A549 (cell line): ENCODE data around the gene FILIP1L. TPM values are rescaled to one million over a fixed set of nuclear protein-coding genes. Genes with fewer than 3 reads are reported as not detected.

Experiments used
- ATAC-seq, 2 experiments: fragments of 200-7000 bp in 1 of 2; fragments of >200 bp in 1 of 2; cut with Nextera tagmentation in 1 of 2; cut with Tn5 transposase in 1 of 2; 3 replicates each; pipeline versions ENCODE4 v1.8.0 to v1.9.1; 2018 to 2020; ENCODE audit warnings: mild to moderate bottlenecking in 1 of 2, moderate library complexity in 1 of 2
- CTCF ChIA-PET: fragments of 300-600 bp; sonication (Branson Sonifier 250); formaldehyde crosslinking; extraction: SDS; loops from one replicate; lab custom pipeline; 2021; ENCODE audit warnings: antibody characterized with exemption, inconsistent platforms; lab: Yijun Ruan, JAX
- POLR2A ChIA-PET: fragments of 350-600 bp; formaldehyde crosslinking; extraction: SDS; loops from one replicate; lab custom pipeline; 2021; ENCODE audit warnings: antibody characterized with exemption, inconsistent platforms; lab: Yijun Ruan, JAX
- DNase-seq, 2 experiments: peaks; one replicate each; pipeline versions ENCODE4 v3.0.0 to v3.0.0-alpha.2; 2011 to 2016; ENCODE audit warnings: low read depth in 1 of 2, low spot score in 1 of 2
- FAIRE-seq: peaks from 2 replicates; lab custom pipeline; 2011; peaks lifted over from hg19 to GRCh38; lab: Jason Lieb, UNC
- H3K27ac ChIP-seq, 2 experiments: fragments of >200 bp; sonication (Bioruptor Twin); formaldehyde crosslinking; 3 replicates each; pipeline ENCODE4 v1.5.1; 2016 to 2017
- H3K4me1 ChIP-seq: fragments of >200 bp; sonication (Bioruptor Twin); formaldehyde crosslinking; 3 replicates; pipeline ENCODE4 v1.6.1; 2016
- H3K4me2 ChIP-seq: fragments of >200 bp; sonication (Bioruptor Twin); formaldehyde crosslinking; 3 replicates; pipeline ENCODE4 v1.6.1; 2016
- H3K4me3 ChIP-seq: fragments of >200 bp; sonication (Bioruptor Twin); formaldehyde crosslinking; 3 replicates; pipeline ENCODE4 v1.5.1; 2016
- H3K9me3 ChIP-seq: fragments of >200 bp; sonication (Bioruptor Twin); formaldehyde crosslinking; 3 replicates; pipeline ENCODE4 v1.6.1; 2016
- BHLHE40 ChIP-seq: IDR thresholded peaks from 2 replicates; pipeline ENCODE4 v1.6.1; 2012; ENCODE audit warnings: low read depth, low read length, inconsistent platforms
- CBX2 ChIP-seq: fragments of 200-600 bp; sonication (generic); IDR thresholded peaks from 2 replicates; pipeline ENCODE4 v1.6.1; 2016; ENCODE audit warnings: low read depth, mild to moderate bottlenecking, borderline replicate concordance
- CEBPB ChIP-seq, 2 experiments: fragments of >200 bp in 1 of 2; sonication (Bioruptor Twin) in 1 of 2; formaldehyde crosslinking in 1 of 2; IDR thresholded peaks; 2 replicates each; pipeline ENCODE4 v1.6.1; 2012 to 2016
- CHD2 ChIP-seq: fragments of 150-350 bp; IDR thresholded peaks from 2 replicates; pipeline ENCODE4 v1.6.1; 2014; ENCODE audit warnings: low read length; ENCODE audit not compliant: partially characterized antibody
- FOSL2 ChIP-seq, 2 experiments: fragments of 450-650 bp in 1 of 2; fragments of >200 bp in 1 of 2; sonication (Bioruptor Twin) in 1 of 2; formaldehyde crosslinking; IDR thresholded peaks; 2 replicates each; pipeline versions ENCODE4 v1.5.0 to v1.6.1; 2016 to 2020; ENCODE audit warnings: mild to moderate bottlenecking in 1 of 2, moderate library complexity in 1 of 2
- FOXS1 ChIP-seq: fragments of 250-450 bp; sonication (Bioruptor Pico); IDR thresholded peaks from 2 replicates; pipeline ENCODE4 v1.5.0; 2020; ENCODE audit warnings: mild to moderate bottlenecking, moderate library complexity
- HDAC2 ChIP-seq: fragments of 200-600 bp; sonication (generic); IDR thresholded peaks from 2 replicates; pipeline ENCODE4 v1.6.1; 2016
- HES2 ChIP-seq: fragments of >200 bp; sonication (Bioruptor Twin); formaldehyde crosslinking; IDR thresholded peaks from 2 replicates; pipeline ENCODE4 v1.6.1; 2016
- HEYL ChIP-seq: fragments of 250-450 bp; sonication (Bioruptor Pico); IDR thresholded peaks from 2 replicates; pipeline ENCODE4 v1.8.0; 2021; ENCODE audit warnings: mild to moderate bottlenecking, moderate library complexity
- HOXB13 ChIP-seq: fragments of 250-450 bp; sonication (Bioruptor Pico); IDR thresholded peaks from 2 replicates; pipeline ENCODE4 v1.5.0; 2020; ENCODE audit warnings: low read depth, mild to moderate bottlenecking, moderate library complexity
- JUNB ChIP-seq: fragments of >200 bp; sonication (Bioruptor Twin); formaldehyde crosslinking; IDR thresholded peaks from 2 replicates; pipeline ENCODE4 v1.6.1; 2016
- KDM1A ChIP-seq: fragments of 200-600 bp; sonication (generic); IDR thresholded peaks from 2 replicates; pipeline ENCODE4 v1.6.1; 2016; ENCODE audit warnings: low read depth, mild to moderate bottlenecking
- KDM5A ChIP-seq: fragments of 200-600 bp; sonication (generic); IDR thresholded peaks from 2 replicates; pipeline ENCODE4 v1.6.1; 2016; ENCODE audit warnings: antibody characterized with exemption, mild to moderate bottlenecking
- NFE2L2 ChIP-seq: fragments of 150-350 bp; conservative IDR thresholded peaks from 2 replicates; pipeline ENCODE4 v1.6.1; 2014; ENCODE audit warnings: low read length
- NPAS2 ChIP-seq: fragments of 250-450 bp; sonication (Bioruptor Pico); IDR thresholded peaks from 2 replicates; pipeline ENCODE4 v1.8.0; 2022; ENCODE audit warnings: mild to moderate bottlenecking, moderate library complexity, borderline replicate concordance
- NR3C1 ChIP-seq: fragments of >200 bp; sonication (Bioruptor Twin); formaldehyde crosslinking; IDR thresholded peaks from 3 replicates; pipeline ENCODE4 v1.6.1; 2017
- RARB ChIP-seq: fragments of 250-450 bp; sonication (Bioruptor Pico); IDR thresholded peaks from 2 replicates; pipeline ENCODE4 v1.8.0; 2021; ENCODE audit warnings: mild to moderate bottlenecking, moderate library complexity
- RNF2 ChIP-seq: fragments of 200-600 bp; sonication (generic); IDR thresholded peaks from 2 replicates; pipeline ENCODE4 v1.6.1; 2016; ENCODE audit warnings: low read depth, mild to moderate bottlenecking, antibody characterized with exemption, moderate library complexity, borderline replicate concordance
- TFCP2L1 ChIP-seq: fragments of 250-450 bp; sonication (Bioruptor Pico); IDR thresholded peaks from 2 replicates; pipeline ENCODE4 v1.5.0; 2021; ENCODE audit warnings: mild to moderate bottlenecking
- TP53 ChIP-seq: fragments of 250-450 bp; sonication (Bioruptor Pico); IDR thresholded peaks from 2 replicates; pipeline ENCODE4 v1.5.0; 2021; ENCODE audit warnings: mild to moderate bottlenecking, moderate library complexity
- ZC3H11A ChIP-seq: fragments of 450-650 bp; IDR thresholded peaks from 2 replicates; pipeline ENCODE4 v1.6.1; 2014; ENCODE audit warnings: antibody characterized with exemption, mild to moderate bottlenecking
- ZNF302 ChIP-seq: fragments of 250-450 bp; sonication (Bioruptor Pico); IDR thresholded peaks from 2 replicates; pipeline ENCODE4 v1.9.0; 2021; ENCODE audit warnings: inconsistent platforms, mild to moderate bottlenecking, moderate library complexity
- ZSCAN20 ChIP-seq: fragments of 250-450 bp; sonication (Bioruptor Pico); IDR thresholded peaks from 2 replicates; pipeline ENCODE4 v1.8.0; 2022; ENCODE audit warnings: mild to moderate bottlenecking, moderate library complexity
- WGBS: methylation state at CpG from one replicate; pipeline ENCODE4 v1.1.6; 2017; ENCODE audit errors: missing lambda C conversion rate; 5-methylcytosine and 5-hydroxymethylcytosine counted together
- polyA plus RNA-seq, 4 experiments: library from polyadenylated mRNA; depleted of rRNA in 3 of 4; stranded (reverse); fragments of >200 nt; fragmentation: RNase III in 1 of 4; extraction: RNeasy Plus Mini Kit Qiagen cat#74134 plus additional on column Dnase treatment in 1 of 4; gene quantifications; 2 replicates in 3 of 4; 3 replicates in 1 of 4; pipeline ENCODE4 v1.2.3, GENCODE V29; 2011 to 2017
- TF ChIP-seq, protein P1 (sequence below): fragments of 150-350 bp; IDR thresholded peaks from 2 replicates; pipeline ENCODE4 v1.6.1; 2014; ENCODE audit warnings: low read depth, mild to moderate bottlenecking, low read length
- TF ChIP-seq, protein P2 (sequence below): fragments of 250-450 bp; sonication (Bioruptor Pico); IDR thresholded peaks from 2 replicates; pipeline ENCODE4 v1.5.0; 2021; ENCODE audit warnings: mild to moderate bottlenecking, moderate library complexity, borderline replicate concordance
- TF ChIP-seq, protein P3 (sequence below): IDR thresholded peaks from 2 replicates; pipeline ENCODE4 v1.6.1; 2012
- TF ChIP-seq, protein P4 (sequence below): IDR thresholded peaks from 2 replicates; pipeline ENCODE4 v1.6.1; 2012

Gene FILIP1L
- polyA plus RNA-seq, 2 of the 4 experiments (the other 2 are of a cell fraction) = 0.19 to 0.45 TPM

DNA sequence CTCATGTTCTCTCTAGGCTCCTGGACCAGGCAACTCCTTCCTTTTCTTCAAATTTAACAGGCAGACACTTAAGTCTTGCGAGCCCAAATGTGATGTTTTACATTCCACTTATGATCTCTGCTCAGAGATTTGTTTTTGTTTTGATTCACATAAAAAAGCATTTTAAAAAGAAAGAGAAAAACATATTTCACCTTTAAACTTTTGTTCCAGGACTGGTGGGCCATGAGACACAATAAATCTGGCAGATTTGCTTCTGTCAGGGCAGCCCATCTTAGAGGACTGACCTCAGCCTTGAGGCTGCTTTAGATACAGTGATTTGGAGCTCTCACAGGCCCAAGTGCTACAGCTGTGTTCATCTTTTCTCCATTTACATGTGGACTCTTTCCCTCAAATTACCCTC is 244.7 kb downstream of the FILIP1L start (continued):
- TF ChIP-seq, protein P1, sequence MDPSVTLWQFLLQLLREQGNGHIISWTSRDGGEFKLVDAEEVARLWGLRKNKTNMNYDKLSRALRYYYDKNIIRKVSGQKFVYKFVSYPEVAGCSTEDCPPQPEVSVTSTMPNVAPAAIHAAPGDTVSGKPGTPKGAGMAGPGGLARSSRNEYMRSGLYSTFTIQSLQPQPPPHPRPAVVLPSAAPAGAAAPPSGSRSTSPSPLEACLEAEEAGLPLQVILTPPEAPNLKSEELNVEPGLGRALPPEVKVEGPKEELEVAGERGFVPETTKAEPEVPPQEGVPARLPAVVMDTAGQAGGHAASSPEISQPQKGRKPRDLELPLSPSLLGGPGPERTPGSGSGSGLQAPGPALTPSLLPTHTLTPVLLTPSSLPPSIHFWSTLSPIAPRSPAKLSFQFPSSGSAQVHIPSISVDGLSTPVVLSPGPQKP = no peak

DNA sequence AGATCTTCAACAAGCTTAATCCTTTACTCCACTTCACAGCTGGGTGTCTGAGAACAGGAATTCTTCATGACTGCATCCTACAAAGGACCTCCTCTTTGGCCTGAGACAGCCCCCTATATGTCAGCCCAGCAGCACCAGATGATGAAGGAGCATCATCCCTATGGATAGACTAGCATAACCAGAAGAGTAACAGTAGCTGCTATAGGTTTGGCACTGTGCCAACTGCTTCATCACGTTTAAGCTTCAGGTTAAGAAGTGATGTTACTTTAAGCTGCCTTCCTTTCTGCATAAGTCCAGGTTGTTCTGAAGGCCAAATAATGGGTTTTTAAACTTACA is 246.0 kb downstream of the FILIP1L start:
- Histone ChIP-seq H3K4me3 (no peak overlapping the region), H3K4me1 (peaks cover 24% of the 10 kb centered on the region; the same call in 2 of the 3 replicates), H3K9me3 (no peaks in the 10 kb centered on the region), H3K4me2 (no peak overlapping the region), H3K27ac (no peak overlapping the region)
- TF ChIP-seq JUNB (no peak), HOXB13 (CRISPR knock-in tag) (no peak), TFCP2L1 (no peak), HDAC2 (no peak), CBX2 (no peak), HES2 (no peak), CEBPB (IDR thresholded peaks at IDR 0.05) (no peak), ZSCAN20 (CRISPR knock-in tag) (no peak), KDM5A (no peak), RARB (CRISPR knock-in tag) (no peak), CHD2 (no peak)
- ChIA-PET POLR2A (no interaction called here), CTCF (interaction anchor here (0.8 to 1.8 kb wide), 4 partner anchors 22 to 37 kb away, joined by 3 to 10 read pairs (median 4); no protein-coding TSS in a partner anchor)
- DNase-seq (peak in 1 of 2 experiments; percentile 7), FAIRE-seq (no peak), ATAC-seq (no peak)
- 25% methylated on average over 1 of the region's 1 CpG for WGBS

GRCh38 chr3:99867594-99868310 is 246.5 kb downstream of the FILIP1L start:
- CTCF ChIA-PET = interaction anchor here (0.8 to 1.8 kb wide), 4 partner anchors 23 to 36 kb away, joined by 3 to 10 read pairs (median 4); no protein-coding TSS in a partner anchor
- FAIRE-seq (no peak), ATAC-seq (no peak)
- TF ChIP-seq, protein P2, sequence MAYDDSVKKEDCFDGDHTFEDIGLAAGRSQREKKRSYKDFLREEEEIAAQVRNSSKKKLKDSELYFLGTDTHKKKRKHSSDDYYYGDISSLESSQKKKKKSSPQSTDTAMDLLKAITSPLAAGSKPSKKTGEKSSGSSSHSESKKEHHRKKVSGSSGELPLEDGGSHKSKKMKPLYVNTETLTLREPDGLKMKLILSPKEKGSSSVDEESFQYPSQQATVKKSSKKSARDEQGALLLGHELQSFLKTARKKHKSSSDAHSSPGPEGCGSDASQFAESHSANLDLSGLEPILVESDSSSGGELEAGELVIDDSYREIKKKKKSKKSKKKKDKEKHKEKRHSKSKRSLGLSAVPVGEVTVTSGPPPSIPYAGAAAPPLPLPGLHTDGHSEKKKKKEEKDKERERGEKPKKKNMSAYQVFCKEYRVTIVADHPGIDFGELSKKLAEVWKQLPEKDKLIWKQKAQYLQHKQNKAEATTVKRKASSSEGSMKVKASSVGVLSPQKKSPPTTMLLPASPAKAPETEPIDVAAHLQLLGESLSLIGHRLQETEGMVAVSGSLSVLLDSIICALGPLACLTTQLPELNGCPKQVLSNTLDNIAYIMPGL = no peak
- TF ChIP-seq ZNF302 (CRISPR knock-in tag) (no peak), ZC3H11A (no peak), FOXS1 (CRISPR knock-in tag) (no peak), BHLHE40 (no peak), TP53 (CRISPR knock-in tag) (no peak), NPAS2 (CRISPR knock-in tag) (no peak), JUNB (no peak), FOSL2 (IDR thresholded peaks at IDR 0.05) (no peak), FOSL2 (CRISPR knock-in tag; IDR thresholded peaks at IDR 0.05) (no peak), RNF2 (no peak), HEYL (CRISPR knock-in tag) (no peak), NR3C1 (no peak), KDM5A (no peak), NFE2L2 (no peak), KDM1A (no peak)
- TF ChIP-seq, protein P3, sequence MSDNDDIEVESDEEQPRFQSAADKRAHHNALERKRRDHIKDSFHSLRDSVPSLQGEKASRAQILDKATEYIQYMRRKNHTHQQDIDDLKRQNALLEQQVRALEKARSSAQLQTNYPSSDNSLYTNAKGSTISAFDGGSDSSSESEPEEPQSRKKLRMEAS = no peak
- TF ChIP-seq, protein P1 = no peak
- TF ChIP-seq, protein P4, sequence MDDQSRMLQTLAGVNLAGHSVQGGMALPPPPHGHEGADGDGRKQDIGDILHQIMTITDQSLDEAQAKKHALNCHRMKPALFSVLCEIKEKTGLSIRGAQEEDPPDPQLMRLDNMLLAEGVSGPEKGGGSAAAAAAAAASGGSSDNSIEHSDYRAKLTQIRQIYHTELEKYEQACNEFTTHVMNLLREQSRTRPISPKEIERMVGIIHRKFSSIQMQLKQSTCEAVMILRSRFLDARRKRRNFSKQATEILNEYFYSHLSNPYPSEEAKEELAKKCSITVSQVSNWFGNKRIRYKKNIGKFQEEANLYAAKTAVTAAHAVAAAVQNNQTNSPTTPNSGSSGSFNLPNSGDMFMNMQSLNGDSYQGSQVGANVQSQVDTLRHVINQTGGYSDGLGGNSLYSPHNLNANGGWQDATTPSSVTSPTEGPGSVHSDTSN = no peak
- TF ChIP-seq, all 56 proteins: peak for 0
- DNase-seq = no peak
- Histone ChIP-seq H3K4me1 (peaks cover 22% of the 10 kb centered on the region; the same call in 2 of the 3 replicates), H3K4me3 (no peak overlapping the region), H3K27ac (no peak overlapping the region), H3K4me2 (no peak overlapping the region), H3K9me3 (no peaks in the 10 kb centered on the region)
- POLR2A ChIA-PET = no interaction called here
- 94% methylated on average over 3 of the region's 3 CpGs for WGBS
